ENCODE data around the gene STXBP1.

- no peak for TF ChIP-seq CTCF (IDR thresholded peaks at IDR 0.05; ENCODE audit: low read depth, low read length)
- no peak for TF ChIP-seq EZH2phosphoT487 (IDR thresholded peaks at IDR 0.05; ENCODE audit: low read depth)
These were observed 44.1 kb upstream of the STXBP1 start for GRCh38 chr9:127567730-127568617.
